ENCODE results near the gene EPG5.

The EPG5 gene

DNA sequence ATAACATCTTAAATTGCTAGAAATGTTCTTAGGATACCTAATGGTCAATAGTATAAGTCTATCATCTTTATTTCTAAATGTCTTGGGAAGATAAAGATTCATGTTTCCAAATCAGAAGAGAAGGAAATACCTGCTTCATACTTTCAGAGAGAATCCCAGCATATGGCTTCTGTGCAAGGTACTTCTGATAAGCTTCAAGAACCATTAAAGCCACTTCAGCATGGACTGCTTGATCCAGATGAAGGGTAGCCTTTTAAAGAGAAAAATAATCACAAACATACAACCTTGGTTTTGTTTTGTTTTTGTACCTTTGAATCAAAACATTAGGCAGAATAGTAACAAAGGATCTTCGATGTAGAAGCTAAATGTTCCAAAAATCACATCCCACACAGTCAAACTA, 44.0 kb downstream of the EPG5 start:
- in situ Hi-C loops (cut with MboI; ENCODE audit: low sequenced_read_pairs) = no loop called here

DNA sequence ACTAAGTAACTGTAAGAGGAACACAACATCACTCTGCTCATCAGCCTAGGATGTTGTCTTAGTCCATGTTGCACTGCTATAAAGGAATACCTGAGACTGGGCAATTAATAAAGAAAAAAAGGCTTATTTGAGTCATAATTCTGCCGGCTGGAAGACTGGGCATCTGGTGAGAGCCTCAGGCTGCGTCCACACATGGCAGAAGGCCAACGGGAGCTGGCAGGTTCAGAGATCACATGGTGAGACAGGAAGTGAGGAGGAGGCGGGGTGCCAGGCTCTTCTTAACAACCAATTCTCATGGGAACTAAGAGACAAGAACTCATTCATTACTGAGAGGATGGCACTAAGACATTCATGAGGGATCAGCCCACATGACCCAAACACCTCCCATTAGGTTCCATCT, 46.8 kb downstream of the EPG5 start:
- in situ Hi-C loops (cut with MboI; ENCODE audit: low sequenced_read_pairs) = no loop called here

DNA sequence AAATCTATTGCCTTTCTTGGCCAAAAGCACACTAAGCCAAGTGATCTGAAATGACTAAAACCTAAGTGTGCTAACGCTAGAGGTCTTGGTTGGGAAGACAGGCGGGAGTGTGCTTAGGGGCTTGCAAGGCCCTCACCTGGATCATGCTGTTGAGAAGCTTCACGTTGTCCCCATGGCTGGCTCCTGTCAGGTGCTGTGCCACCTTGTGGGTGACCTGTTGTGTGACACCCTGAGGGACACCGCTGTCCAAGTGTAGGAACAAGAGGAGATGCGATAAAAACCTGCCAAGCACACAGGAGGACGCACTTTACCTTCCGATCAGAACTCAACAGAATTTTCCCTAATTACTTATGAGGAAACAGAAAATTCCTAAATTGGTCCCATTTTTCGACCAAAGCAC, 50.8 kb downstream of the EPG5 start:
- in situ Hi-C loops (cut with MboI; ENCODE audit: low sequenced_read_pairs) = no loop called here

DNA sequence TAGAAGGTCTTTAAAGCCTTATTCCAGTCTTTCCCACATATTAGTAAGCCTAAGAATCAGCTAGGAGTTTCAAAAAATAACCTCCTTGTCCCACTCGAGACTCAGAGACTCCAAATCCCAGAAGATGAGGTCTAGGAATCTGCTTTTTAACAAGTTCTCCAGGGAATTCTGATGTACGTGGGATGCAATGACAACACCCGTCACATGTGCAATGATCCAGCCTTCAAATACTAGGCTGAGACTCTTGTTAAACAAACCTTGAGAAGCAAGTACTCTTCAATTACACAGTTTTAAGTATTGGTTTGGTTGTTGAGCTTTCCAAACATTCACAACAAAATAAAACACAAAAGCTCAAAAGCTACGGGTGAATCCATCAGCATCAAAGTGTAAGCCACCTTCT, 53.9 kb downstream of the EPG5 start:
- in situ Hi-C loops (cut with MboI; ENCODE audit: low sequenced_read_pairs) = no loop called here

DNA sequence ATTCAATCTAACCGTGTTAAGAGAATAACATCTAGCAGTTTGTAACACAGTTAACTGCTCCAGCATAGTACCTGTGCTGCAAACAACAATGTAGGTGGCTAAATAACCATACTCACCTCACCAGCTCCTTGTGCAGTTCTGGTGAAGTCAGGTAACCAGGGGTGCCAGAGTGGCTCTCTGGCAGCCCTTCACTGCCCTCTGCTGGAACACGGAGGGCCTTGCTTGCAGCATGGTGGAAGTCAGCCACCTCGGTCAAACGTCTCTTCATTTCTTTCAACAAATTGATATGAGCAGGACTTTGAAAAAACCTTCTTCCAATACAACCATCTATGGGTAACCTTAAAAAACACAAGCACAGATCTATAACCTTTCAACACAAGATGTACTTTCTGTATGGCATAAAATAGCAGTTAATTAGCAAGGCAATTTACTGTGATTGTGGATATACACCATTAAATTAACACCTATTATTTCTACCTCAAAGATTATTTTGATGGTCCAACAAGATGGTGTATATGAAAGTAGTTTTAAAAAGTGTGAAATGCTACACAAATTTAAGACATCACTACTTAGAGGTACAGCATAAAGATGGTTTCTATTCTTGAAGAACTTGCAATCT, 56.6 kb downstream of the EPG5 start:
- in situ Hi-C loops (cut with MboI; ENCODE audit: low sequenced_read_pairs) = no loop called here

DNA sequence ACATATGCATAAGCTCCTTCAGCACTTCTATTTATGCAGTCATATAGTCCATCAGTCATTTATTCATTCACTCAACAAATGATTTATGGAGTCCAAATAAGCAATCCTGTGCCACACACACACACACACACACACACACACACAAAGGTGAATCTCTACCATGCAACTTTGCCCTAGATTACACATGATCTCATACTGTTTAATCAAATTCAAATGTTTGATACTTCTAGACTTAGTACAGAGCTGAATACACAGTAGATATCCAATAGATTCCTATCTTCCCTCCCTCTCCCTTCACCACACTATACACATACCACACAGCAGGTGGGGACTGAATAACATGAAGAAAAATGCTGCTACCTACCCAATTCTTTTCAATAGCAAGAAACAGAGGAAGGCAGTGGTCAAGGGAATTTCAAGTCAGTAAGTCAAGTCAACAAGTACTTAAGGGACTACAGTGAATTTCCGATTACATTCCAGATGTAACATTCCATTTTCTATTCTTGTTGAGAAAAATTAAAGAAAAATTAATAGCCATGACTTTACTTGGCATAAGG, 65.4 kb downstream of the EPG5 start:
- in situ Hi-C loops (cut with MboI; ENCODE audit: low sequenced_read_pairs) = no loop called here

DNA sequence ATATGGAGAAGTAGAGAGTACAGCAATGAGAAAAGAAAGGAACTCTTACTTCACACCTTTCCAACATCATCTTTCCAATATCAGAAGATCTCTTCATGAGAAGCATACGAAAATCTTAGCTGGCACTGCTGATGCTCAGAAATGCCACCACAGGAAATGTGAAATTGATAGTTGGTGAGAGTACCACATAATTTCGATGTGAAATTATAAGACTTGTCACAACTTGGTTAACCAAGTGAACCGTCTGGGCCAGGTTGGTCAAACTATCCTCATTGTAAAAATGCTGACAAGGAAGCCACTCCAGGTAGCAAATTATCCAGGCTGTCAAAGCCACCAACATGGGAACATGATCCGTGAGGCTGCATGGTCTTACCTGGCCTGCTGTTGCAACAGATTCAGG, 66.5 kb downstream of the EPG5 start:
- in situ Hi-C loops (cut with MboI; ENCODE audit: low sequenced_read_pairs) = no loop called here

DNA sequence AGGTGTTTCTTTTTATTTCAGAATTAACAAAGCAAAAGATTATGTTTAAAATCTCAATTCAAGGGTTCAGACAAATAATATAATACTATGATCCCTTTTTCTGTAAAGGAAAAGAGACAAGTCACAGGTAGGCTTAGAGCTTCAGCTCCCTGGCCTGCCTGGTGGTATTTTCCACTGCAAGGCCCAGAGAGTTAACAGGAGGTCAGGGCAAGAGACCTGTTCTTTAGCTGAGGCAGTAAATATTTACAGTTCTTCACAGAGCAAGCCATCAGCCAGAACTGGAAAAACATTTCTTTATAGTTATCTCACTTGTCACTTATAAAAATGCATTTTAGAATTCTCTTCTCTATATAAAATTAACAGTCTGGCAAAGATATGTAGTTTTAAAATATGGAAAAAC, 70.1 kb downstream of the EPG5 start:
- in situ Hi-C loops (cut with MboI; ENCODE audit: low sequenced_read_pairs) = no loop called here

DNA sequence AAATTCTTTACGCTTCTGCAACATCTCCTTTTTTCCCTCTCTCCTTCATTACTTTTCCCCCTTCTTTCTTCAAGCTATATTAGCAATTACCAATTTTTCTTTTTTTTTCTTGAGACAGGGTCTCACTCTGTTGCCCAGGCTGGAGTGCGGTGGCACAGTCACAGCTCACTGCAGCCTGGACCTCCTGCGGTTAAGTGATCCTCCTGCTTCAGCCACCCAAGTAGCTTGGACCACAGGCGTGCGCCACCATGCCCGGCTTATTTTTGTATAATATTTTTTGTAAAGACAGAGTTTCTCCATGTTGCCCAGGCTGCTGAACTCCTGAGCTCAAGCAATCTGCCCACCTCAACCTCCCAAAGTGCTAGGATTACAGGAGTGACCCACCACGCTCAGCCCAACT, 70.7 kb downstream of the EPG5 start:
- in situ Hi-C loops (cut with MboI; ENCODE audit: low sequenced_read_pairs) = no loop called here

DNA sequence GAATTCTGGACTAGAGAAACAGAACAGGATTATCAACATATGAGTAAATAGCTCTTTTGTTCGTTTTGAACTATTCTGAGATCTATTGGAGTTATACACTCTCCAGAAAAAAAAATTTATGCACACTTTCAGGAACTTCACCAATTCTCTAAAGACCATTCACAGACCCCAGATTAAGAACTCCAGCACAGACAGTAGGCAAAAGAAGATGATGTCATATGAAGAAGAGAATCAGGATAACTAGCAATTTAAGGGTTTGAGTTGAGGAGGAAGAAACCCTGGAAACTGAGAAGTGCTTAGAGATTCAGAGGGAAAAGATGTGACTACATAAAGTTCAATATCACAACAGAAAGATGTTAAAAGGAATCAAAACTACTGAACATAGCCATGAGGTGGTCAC, 71.8 kb downstream of the EPG5 start:
- in situ Hi-C loops (cut with MboI; ENCODE audit: low sequenced_read_pairs) = no loop called here

DNA sequence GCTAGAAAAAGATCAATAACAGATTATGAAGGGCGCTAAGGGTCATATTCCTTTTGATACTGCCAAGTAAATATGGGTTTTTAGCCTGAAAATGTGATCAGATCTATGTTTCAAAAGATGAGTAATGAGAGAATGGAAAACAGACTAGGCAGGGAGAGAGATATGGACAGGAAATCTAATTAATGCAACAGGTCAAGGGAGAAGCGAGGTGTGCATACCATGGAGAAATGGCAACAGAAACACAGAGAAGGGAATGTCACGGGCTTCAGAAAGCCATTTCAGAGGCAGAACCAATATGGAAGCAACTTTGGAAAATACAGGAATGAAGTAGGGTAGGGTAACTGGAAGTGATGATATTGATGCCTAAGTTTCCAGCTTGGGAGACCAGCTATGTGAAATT, 72.3 kb downstream of the EPG5 start:
- in situ Hi-C loops (cut with MboI; ENCODE audit: low sequenced_read_pairs) = no loop called here

DNA sequence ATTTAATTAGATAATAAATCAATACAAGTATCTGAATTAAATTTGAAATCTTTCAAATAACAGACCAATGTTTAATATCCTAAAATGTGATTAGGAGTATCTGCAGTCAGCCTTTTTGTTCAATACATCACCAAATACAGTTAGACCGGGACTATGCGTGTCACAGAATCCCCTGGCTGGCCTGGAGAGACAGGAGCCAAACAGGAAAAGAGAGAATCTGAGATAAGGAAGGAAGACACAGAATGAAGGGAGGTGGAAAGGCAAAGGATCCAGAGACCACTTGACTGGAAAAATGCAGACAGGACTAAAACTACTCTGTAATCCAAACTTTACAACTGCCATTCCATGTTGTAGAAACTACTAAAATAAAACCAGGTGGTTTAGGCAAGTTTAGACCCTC, 75.3 kb downstream of the EPG5 start:
- in situ Hi-C loops (cut with MboI; ENCODE audit: low sequenced_read_pairs) = no loop called here

DNA sequence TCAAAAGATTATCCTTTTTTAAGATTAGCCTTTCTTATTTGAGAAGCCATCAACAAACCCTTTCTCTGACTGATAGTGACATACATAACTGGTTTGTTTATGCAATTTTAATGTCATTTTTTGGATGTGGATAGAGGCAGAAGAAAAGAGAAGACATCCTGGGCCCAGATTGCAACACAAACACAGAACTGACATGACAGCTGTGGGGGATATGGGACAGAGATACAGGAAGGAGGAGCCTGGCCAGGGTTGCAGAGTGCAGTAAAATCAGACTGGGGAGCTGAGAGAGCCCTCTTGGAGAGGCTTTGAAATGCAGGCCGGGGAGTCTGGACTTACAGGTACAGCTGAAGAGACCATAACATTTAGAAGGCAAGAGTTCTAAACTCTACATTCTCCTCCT, 76.5 kb downstream of the EPG5 start:
- in situ Hi-C loops (cut with MboI; ENCODE audit: low sequenced_read_pairs) = no loop called here

DNA sequence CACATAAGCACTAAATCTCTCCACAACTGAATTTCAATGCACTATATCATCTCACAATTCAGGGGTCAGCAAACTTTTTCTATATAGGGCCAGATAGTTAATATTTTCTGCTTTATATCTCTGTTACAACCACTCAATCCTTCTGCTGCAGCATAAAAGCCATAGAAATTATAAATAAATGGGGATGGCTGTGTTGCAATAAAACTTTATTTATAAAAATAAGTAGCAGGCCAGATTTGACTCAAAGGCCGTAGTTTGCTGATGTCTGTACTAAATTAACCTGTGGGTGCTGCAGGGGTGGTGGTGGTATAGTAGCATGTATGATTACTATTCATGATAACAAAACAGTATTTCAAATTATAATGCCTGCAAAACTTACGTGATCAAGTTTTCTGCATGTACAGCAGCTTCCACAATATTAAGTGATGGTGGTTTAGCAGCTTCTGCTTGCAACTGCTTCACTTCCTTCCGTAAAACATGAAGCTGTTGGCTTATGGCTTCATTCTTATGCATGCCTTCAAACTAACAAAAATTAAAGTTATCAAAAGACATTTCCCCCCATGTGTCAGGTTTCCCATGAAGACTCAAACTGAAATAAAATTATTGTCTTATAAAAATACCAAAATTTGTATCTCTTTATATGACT, 77.6 kb downstream of the EPG5 start:
- in situ Hi-C loops (cut with MboI; ENCODE audit: low sequenced_read_pairs) = no loop called here

DNA sequence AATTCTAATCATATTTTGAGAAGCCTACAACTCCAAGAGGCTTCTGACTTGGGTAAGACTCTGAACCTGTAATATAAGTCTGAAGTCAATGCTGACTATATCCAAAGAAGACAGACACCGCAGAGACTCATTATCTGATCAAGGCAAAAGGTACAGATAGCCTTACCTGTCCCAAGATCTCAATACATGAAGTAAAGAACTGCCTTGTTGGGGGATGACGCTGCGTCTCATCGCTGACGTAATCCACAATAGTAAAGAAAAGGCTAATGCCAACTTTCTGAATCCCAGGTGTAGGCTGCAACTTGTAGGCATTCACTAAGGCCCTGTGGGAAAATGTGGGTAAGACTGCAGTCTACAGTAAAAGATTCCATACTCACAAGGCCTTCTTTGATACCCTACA, 79.5 kb downstream of the EPG5 start:
- in situ Hi-C loops (cut with MboI; ENCODE audit: low sequenced_read_pairs) = no loop called here

DNA sequence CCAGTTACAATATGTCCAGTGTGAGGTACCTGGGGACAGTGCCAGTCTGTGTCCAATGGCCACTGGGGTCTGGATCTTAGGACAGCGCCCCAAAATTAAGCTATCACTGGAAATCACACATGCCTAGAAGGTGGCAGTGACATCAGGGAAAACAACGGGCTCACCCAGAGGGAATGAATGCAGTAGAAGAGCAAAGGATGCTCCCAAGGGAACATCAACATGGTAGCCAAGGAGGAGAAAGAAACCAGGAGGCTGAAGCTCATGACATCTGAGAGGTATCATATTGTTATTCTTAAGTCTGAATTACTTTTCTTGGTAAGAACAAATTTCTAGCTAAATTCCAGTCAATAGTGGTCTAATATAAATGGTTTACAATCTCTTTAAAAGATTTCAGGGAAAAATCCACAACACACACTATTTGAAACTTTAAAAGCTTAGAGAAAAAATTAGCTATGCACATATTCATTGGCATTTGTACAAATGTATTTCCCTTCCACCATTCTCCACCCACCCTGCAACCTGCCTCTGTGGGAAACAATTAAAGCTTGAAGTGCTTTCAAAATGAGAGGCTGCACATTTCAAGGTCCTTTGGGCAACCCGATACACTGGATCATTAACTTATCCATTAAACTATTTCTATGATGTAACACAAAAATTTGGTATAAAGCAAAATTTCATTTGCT, 86.1 kb downstream of the EPG5 start:
- in situ Hi-C loops (cut with MboI; ENCODE audit: low sequenced_read_pairs) = no loop called here

DNA sequence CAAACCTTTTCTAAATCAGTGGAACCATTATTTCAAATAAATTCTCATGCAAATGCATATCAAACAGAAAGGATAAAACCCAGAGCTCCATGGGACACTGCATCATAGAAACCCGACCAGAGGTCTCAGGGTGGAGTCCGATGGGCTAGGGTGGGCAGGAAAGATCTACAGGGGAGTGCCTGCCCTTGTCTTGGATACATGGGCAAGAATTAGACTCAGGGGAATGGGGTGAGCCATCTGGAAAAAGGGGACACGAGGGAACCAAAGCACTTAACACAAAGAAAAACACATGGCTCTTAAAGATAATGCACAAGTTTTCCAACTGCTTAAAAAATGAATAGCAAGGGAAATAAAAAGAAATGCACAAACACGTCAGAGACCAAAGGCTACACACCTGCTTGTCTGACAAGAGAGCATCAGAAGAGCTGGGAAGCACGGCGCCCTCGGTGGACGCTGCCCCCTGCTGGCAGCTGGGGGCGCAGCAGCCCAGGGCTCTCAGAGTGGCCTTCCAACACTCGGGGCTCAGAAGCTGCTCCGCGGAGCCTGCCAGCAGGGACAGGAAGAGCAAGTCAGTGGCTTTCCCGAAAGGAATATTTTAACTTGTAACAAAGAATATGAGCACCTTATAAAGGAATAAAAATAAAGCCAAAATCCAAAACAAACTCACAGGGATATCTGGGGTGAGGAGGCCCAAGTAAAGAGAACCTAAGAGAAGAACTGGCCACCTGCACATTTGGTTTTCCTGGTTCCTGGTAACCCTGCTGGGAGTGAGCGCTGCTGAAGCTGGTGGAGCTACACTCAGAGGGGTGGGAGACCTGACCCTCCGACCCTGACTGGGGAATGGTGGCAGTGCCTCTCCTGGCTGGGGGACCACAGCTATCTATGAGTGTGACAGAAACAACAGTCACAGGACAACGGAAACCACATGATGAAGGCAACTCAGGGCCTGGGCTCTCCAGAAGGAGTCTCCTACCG, 87.2 kb downstream of the EPG5 start:
- in situ Hi-C loops (cut with MboI; ENCODE audit: low sequenced_read_pairs) = no loop called here

DNA sequence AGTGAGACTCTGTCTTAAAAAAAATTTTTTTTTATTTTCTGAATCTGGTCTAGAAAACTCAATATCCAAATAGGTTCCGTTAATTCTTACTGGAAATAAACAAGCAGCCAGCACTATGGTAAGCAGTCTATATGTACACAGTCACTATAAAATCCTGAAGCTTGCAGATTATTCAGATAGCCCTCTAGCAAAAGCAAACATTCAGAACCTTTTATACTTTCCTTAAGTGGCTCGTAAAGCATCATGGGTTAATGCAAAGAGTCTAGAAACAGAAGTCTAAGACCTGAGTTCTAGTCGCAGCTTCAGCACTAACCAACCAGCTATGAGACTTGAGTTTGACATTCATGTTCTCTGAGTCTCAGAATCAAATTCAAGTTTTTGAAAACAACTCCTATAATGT, 89.7 kb downstream of the EPG5 start:
- in situ Hi-C loops (cut with MboI; ENCODE audit: low sequenced_read_pairs) = no loop called here

DNA sequence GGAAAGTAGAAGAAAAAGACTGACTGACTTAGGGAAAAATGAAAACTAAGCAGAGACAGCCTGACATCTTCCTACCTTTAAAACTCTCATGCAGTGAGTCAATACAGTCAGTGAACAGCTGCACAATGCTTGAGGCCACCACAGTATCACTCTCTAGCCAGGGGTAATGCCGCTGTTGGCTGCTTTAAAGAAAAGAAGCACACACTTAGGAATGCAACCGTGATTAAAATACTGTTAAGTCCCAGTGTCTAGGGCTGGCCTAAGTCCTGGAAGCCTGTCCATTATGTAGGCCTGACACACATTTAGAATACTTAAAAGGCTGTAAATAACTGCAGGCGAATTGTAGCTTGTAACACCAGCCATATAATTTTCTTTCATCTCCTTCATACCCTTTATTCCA, 91.0 kb downstream of the EPG5 start:
- in situ Hi-C loops (cut with MboI; ENCODE audit: low sequenced_read_pairs) = no loop called here

DNA sequence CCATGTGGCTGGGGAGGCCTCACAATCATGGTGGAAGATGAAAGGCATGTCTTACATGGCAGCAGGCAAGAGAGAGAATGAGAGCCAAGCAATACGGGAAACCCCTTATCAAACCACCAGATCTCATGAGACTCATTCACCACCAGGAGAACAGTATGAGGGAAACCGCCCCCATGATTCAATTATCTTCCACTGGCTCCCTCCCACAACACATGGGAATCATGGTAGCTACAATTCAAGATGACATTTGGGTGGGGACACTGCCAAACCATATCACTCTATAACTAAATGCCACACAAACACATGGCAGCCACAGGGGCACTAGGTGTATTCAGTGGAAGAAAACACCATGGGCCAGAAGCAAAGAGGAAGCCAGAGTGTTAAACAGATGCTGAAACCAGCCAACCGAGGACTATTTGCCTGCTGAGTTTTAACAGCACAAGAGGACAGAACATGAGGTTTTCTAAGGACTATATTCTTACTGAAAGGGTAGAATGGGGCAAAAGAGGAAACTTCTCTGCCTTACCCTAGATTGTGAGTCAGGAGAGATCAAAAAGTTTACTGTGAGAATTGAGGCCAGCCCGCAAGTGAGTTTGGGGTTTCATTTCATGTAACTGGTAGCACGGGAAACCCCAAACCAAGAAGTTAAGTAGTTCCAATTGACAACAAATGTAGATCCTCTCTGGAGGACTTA, 92.5 kb downstream of the EPG5 start:
- in situ Hi-C loops (cut with MboI; ENCODE audit: low sequenced_read_pairs) = no loop called here

Data from HL-60/S4 (cell line).